Measurements from ENCODE around the gene DSG4. TPM values are rescaled to one million over a fixed set of nuclear protein-coding genes. Genes with fewer than 3 reads are reported as not detected.

DSG4 gene
- polyA plus RNA-seq, 3 donors = not detected

DNA sequence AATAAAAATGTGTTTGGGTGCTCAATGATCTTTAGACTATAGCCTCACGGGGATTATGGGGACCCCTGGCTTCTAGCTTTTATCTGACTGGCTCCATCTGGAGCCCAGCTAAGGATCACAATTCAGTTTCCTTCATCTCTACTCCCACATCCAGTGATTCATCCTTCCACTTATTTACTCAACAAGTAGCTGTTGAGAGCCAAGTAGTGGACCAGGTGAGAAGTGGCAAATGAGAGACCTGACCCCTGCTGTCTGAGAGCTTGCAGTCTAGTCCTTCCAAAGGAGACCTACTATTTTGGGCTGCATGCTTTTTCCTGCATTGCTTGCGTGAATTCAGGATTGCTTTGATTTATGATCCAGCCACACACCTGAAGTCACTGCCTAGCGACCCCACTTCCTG lies 60.2 kb downstream of the DSG4 start:
- no peak for DNase-seq
- Histone ChIP-seq H3K4me3 (replicated peaks in 1 of 3; ENCODE audit: low read depth in 2 of 3, low read length in 3 of 3) (no peak overlapping the region), H3K27ac (ENCODE audit: low read depth in 1 of 2, low read length in 2 of 2) (no peak overlapping the region), H3K4me2 (replicated peaks; ENCODE audit: extremely low read depth, low read length, poor library complexity, severe bottlenecking) (no peak overlapping the region), H3K36me3 (replicated peaks in 1 of 2; ENCODE audit: control insufficient read depth in 1 of 2, insufficient read depth in 2 of 2, low read length in 2 of 2) (no peaks in the 10 kb centered on the region), H3K9ac (ENCODE audit: insufficient read depth, low read length, poor library complexity, severe bottlenecking) (no peak overlapping the region), H3K4me1 (ENCODE audit: control insufficient read depth in 1 of 2, insufficient read depth in 2 of 2, low read length in 2 of 2) (peaks cover 0 to 6% of the 10 kb centered on the region in 2 donors), H3K27me3 (ENCODE audit: control insufficient read depth in 2 of 2, insufficient read depth in 2 of 2, low read length in 2 of 2) (no peaks in the 10 kb centered on the region), H3K79me2 (ENCODE audit: insufficient read depth, low read length) (no peaks in the 10 kb centered on the region), H4K20me1 (ENCODE audit: insufficient read depth, low read length) (no peaks in the 10 kb centered on the region), H3K9me3 (replicated peaks in 1 of 2; ENCODE audit: control insufficient read depth in 1 of 2, insufficient read depth in 1 of 2, low read length in 2 of 2) (no peaks in the 10 kb centered on the region), H2AFZ (ENCODE audit: insufficient read depth, low read depth, low read length, poor library complexity, severe bottlenecking) (no peak overlapping the region)
- H3K4me1 Mint-ChIP-seq = peaks cover 6% of the 10 kb centered on the region
- H3K27me3 Mint-ChIP-seq (ENCODE audit: low read depth in 3 of 3) = peaks cover 1 to 6% (median 3%) of the 10 kb centered on the region in 3 donors
- TF ChIP-seq CTCF (IDR thresholded peaks at IDR 0.05) = no peak
- intact Hi-C loops (cut with micrococcal nuclease) = no loop called here
- H3K36me3 Mint-ChIP-seq = no peaks in the 10 kb centered on the region
- H3K9me3 Mint-ChIP-seq = peaks cover 0 to 4% (median 3%) of the 10 kb centered on the region in 7 donors
- no peak overlapping the region for H3K4me3 Mint-ChIP-seq
- 82% methylated on average over 2 of the region's 3 CpGs for WGBS (ENCODE audit: insufficient coverage)
- H3K27ac Mint-ChIP-seq = no peak overlapping the region

GRCh38 chr18:31438402-31438801 lies 61.8 kb downstream of the DSG4 start:
- H3K4me1 Mint-ChIP-seq = peaks cover 15% of the 10 kb centered on the region
- TF ChIP-seq CTCF (IDR thresholded peaks at IDR 0.05) = no peak
- H3K9me3 ChIP-seq (replicated peaks in 1 of 2; ENCODE audit: control insufficient read depth in 1 of 2, insufficient read depth in 1 of 2, low read length in 2 of 2) = no peaks in the 10 kb centered on the region

More at GRCh38 chr18:31438402-31438801, 61.8 kb downstream of the DSG4 start:
- intact Hi-C loops (cut with micrococcal nuclease) = no loop called here
- no peaks in the 10 kb centered on the region for H3K36me3 ChIP-seq (replicated peaks in 1 of 2; ENCODE audit: control insufficient read depth in 1 of 2, insufficient read depth in 2 of 2, low read length in 2 of 2)
- H3K4me2 ChIP-seq (replicated peaks; ENCODE audit: extremely low read depth, low read length, poor library complexity, severe bottlenecking) = no peak overlapping the region
- no peak overlapping the region for H3K4me3 ChIP-seq (replicated peaks in 1 of 3; ENCODE audit: low read depth in 2 of 3, low read length in 3 of 3)
- H3K9ac ChIP-seq (ENCODE audit: insufficient read depth, low read length, poor library complexity, severe bottlenecking) = no peak overlapping the region
- Mint-ChIP-seq H3K36me3 (no peaks in the 10 kb centered on the region), H3K4me3 (no peak overlapping the region), H3K27ac (no peak overlapping the region), H3K27me3 (ENCODE audit: low read depth in 3 of 3) (peaks cover 1 to 6% (median 3%) of the 10 kb centered on the region in 3 donors), H3K9me3 (peaks cover 0 to 4% (median 2%) of the 10 kb centered on the region in 7 donors)
- H4K20me1 ChIP-seq (ENCODE audit: insufficient read depth, low read length) = no peaks in the 10 kb centered on the region
- H3K79me2 ChIP-seq (ENCODE audit: insufficient read depth, low read length) = no peaks in the 10 kb centered on the region
- no peaks in the 10 kb centered on the region for H3K27me3 ChIP-seq (ENCODE audit: control insufficient read depth in 2 of 2, insufficient read depth in 2 of 2, low read length in 2 of 2)
- DNase-seq = no peak
- H2AFZ ChIP-seq (ENCODE audit: insufficient read depth, low read depth, low read length, poor library complexity, severe bottlenecking) = no peak overlapping the region
- H3K4me1 ChIP-seq (ENCODE audit: control insufficient read depth in 1 of 2, insufficient read depth in 2 of 2, low read length in 2 of 2) = peaks cover 0 to 12% of the 10 kb centered on the region in 2 donors
- H3K27ac ChIP-seq (ENCODE audit: low read depth in 1 of 2, low read length in 2 of 2) = no peak overlapping the region
- WGBS (ENCODE audit: insufficient coverage) = no CpG with 5 or more reads among the region's 2 CpGs

All from CD14-positive monocyte (primary cell).